HG02884 (cell line): ENCODE results near the gene CCDC78.
A peak's percentile ranks its signal among the peaks of the same experiment; 100 is the strongest.
"Not testable (repeated sequence)": the region's sequence is repeated elsewhere in the genome, so short reads cannot be mapped to it uniquely, and the experiment has no call there.

ENCODE experiments used
- ATAC-seq: cut with Tn5 transposase; IDR thresholded peaks from one replicate; pipeline ENCODE4 v1.9.1; 2021; ENCODE audit warnings: mild to moderate bottlenecking, moderate library complexity; ENCODE audit not compliant: unreplicated experiment

Gene CCDC78

DNA sequence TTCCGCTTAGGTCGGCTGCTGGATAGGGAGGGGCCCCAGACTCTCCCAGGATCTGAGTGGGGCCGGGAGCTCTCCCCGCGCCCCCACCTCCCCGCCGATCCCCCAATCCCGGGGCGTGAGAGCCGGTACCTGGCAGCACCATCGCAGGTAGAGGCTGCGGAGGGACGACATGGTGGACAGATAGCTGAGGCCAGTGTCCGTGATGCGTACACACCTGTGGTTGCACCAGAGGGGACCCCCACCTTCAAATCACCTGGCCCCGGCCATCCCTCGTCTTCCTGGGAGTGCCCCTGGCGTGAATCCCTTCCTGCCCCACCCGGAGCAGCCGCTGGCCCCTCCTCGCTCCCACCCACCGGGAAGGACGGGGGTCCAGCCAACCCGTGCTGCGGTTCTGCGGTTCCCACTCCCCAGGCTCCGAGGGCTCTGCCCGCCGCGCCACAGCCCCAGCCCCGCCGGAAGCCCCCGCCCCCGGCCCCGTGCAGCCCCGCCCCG is 31.3 kb downstream of the CCDC78 start:
- ATAC-seq: no peak

- no peak for ATAC-seq
Observed at GRCh38 chr16:694187-694862, 31.9 kb downstream of the CCDC78 start.

GRCh38 chr16:693766-694165 is 32.5 kb downstream of the CCDC78 start:
- ATAC-seq: no peak

DNA sequence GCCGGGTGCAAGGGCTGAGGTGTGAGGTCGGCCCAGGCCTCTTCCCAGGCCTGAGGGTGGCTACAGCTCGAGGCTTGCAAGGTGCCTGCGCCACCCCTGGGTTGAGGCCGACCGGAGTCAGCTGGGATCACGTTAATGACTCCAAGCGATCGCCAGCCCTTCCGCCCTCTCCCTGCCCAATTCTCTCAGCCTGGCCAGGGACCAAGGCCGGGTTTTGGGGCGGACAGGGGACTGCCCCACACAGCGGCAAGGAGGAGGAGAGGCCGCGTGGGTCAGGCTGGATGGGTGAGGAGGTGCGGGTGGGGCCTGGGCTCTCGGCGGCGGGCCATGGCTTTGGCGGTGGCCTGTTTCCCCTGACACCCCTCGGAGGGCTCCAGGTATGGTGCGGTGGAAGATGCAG is 32.9 kb downstream of the CCDC78 start:
- ATAC-seq: no peak

DNA sequence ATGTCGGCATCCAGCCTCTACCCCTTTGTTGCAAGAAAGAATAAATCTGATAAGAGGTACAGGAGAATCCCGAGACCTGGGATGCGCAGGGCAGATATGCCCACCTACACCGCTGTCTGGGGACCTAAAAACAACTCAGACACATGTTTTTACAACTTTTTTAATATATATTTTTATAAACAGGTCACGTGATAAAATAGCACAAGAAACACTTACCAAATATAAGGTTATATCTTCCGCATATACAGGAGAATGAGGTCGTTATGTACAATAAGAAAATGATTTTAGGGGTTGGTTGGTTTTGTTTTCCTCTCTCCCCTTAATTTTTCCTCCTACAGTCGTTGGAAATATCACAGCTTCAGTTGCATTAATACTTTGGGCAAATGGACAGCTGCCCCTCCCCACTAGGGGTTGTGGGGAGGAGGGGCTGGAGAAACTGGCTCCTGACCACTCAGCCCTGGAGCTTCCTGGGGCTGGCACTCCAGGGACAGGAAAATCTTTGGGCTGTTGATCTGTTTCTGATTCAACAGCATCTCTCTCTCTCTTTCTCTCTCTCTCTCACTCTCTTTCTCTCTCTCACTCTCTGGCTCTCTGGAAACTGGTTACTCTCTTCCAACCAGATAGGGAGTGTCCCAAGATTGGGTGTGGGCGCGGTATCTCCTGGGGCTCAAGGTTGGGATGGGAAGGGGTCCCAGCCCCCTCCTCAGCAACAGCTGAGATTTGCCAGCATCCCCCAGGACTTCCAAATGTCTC is 33.7 kb downstream of the CCDC78 start:
- ATAC-seq: no peak

GRCh38 chr16:691242-691641 is 35.0 kb downstream of the CCDC78 start:
- not testable (repeated sequence) for ATAC-seq

DNA sequence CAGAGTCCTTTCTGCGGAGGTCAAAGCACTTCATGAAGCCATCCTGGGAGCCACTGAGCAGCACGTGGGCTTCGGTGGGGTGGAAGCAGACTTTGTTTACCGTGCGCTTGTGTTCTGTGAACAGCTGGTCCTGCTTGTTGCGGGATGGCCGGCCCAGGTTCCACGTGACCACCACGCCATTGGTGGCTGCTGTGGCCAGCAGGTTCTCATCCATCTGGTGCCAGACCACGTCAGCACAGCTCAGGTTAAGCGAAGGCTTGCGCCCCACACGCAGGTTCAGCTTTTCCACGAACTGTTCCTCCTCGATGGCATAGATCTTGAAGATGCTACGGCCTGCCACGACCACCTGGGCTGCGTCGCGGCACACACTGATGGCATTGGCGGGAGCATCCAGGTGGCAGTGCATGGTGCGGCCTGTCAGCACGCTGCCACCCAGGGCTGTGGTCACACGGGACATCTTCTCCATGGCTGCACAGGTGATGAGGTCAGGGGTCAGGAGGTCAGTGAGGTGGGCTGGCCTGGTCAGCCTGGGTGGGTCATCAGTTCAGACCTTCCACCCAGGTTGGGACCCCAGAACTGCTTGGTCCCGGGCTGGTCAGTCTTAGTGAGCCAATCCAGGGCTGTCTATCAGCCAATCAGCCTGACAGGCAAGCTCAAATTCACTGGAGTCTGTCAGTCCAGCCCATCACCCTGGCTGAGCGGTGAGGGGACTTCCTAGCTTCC is 36.9 kb downstream of the CCDC78 start:
- no peak for ATAC-seq

- no peak for ATAC-seq
Observed at GRCh38 chr16:687499-687898, 38.7 kb downstream of the CCDC78 start.

DNA sequence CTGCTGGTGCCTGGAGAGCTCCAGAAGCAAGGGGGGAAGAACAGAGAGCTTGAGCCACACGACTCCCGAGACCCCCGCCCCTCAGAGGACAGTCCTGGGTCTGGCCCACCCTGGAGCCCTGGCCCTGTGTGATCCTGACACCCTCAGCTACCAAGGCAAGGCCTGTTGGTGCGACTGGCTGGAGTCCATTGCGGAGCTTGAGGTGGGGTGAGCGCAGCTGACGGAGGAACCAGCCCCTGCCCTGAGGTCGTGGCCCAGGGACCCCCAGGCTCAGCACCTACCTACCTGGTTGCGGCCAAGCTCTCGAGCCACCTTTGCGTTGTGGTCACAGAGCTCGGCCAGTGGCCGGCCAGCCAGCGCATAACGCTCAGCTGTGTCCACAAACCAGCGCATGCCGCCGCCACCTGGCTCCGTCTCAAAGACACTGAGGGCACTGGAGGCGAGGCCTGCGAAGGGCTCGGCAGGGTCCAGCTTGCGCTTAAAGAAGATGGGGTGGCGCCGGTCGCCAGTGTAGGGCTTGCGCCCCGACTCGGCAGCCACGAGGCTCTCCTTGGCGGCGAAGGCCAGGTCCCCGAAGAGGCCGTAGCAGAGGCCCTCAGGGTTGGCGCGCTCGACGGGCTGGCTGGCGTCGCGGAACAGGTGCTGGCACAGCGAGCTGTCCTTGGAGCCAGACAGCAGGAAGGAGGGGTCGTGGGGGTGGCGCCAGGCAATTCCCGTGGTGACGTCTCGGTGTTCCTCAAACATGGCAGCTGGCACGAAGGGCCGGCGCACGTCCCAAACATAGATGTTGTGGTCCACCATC is 39.6 kb downstream of the CCDC78 start:
- no peak for ATAC-seq

DNA sequence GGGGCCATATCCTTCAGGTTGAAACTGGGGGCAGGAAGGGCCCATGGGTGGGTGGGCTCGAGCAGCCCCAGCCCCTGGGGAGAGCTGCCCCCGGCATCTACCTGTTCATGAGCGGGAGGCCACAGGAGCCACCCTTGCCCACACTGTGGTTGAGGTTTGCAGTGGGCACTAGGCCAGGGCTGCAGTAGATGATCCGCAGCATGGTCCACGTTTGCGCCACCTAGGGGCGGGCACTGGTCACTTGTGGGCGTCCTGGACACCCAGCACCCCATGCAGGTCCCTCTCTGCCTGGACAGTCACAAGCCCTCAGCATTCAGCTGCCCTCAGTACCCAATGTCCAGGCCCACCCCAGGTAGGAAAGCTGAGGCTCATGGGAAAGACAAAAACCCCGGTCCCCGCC is 40.3 kb downstream of the CCDC78 start:
- no peak for ATAC-seq

- ATAC-seq: no peak
Observed at GRCh38 chr16:684961-685696, 41.1 kb downstream of the CCDC78 start.

DNA sequence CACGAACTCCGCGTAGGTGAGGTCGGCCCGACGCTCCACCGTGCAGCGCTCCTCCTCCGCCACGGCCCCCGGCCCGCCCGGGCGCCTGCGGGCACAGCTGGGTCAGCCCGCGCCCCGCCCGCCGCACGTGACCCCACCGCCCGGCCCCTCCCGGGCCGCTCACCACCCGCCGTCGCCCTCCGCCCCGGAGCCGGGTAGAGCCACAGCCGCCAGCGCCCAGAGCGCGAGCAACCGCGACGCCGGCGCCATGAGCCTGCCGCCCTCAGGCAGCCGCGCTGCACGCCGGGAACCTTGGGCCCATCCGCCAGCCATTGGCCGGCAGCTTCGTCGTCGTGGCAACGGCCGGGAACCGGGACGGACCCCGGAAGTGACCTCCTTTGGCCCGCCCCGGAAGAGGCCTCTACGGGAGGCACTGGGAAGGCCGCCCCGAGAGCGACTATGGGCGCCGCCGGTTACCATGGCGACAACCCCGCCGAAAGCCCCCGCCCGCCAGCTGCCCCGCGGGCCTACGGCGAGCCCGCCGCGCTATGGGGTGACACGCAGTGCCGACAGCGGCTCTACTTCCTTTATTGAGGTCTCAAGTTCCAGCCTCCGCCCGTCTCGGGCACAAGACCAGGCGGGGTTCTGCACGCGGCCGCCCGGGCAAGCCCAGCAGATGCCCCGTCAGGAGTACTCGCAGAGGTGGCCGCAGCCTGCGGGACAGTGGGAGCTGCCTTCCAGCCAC is 42.0 kb downstream of the CCDC78 start, which contains the start of gene JMJD8:
TSS of gene JMJD8 (minus strand) at position 264 of the 724 bp plus-strand sequence. CDS start at position 249, 15 bp downstream.
- ATAC-seq: peak; percentile 55

- no peak for ATAC-seq
Observed at GRCh38 chr16:683396-684070, 42.7 kb downstream of the CCDC78 start.

GRCh38 chr16:682493-683395 is 43.5 kb downstream of the CCDC78 start:
- ATAC-seq: no peak

GRCh38 chr16:681746-682427 is 44.4 kb downstream of the CCDC78 start:
- ATAC-seq: no peak

- no peak for ATAC-seq
Observed at GRCh38 chr16:680967-681745, 45.1 kb downstream of the CCDC78 start.

DNA sequence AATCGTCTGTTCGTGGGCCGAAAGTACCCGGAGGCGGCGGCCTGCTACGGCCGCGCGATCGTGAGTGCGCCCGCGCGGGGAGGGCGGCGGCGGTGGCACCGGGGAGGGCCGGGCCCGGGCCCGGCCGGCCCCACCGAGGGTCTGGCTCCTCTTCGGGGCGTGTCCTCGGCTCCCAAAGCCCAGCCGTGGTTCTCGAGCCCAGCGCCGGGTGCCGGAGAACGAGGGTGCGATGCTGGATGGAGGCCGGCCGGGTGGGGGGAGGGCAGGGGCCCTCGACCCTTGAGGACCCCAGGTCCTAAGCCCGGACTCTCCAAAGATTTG is 45.7 kb downstream of the CCDC78 start:
- ATAC-seq: no peak
